Activated CD8-positive, alpha-beta memory T cell treated with anti-CD3 and anti-CD28 coated beads, Interleukin-2, amount 50 U/mL, for 24 hours (primary cell): ENCODE results near the gene REEP6.
"Not testable (repeated sequence)": the region's sequence is repeated elsewhere in the genome, so short reads cannot be mapped to it uniquely, and the experiment has no call there.

Experiments
- DNase-seq: peaks from one replicate; pipeline ENCODE4 v3.0.0-alpha.2; 2020; ENCODE audit errors: extremely low read depth

REEP6 gene

GRCh38 chr19:1489463-1490310, 1.3 kb upstream of the REEP6 start:
- no peak for DNase-seq

- DNase-seq = peak; percentile 95
Measured at GRCh38 chr19:1490311-1491113, 469 bp upstream of the REEP6 start, which contains the start of gene PCSK4. TSS of gene PCSK4 (minus strand) at chr19:1490350. CDS start at chr19:1490346, 4 bp downstream.

GRCh38 chr19:1491849-1492170, 829 bp downstream of the REEP6 start:
- no peak for DNase-seq

GRCh38 chr19:1492474-1493006, 1.6 kb downstream of the REEP6 start:
- DNase-seq = no peak

GRCh38 chr19:1494115-1494815, 3.3 kb downstream of the REEP6 start:
- DNase-seq = no peak

- DNase-seq = no peak
Measured at GRCh38 chr19:1495051-1495798, 4.2 kb downstream of the REEP6 start.

- DNase-seq = no peak
Measured at GRCh38 chr19:1495799-1496713, 5.1 kb downstream of the REEP6 start.

- DNase-seq = no peak
Measured at GRCh38 chr19:1496714-1497577, 6.0 kb downstream of the REEP6 start.

GRCh38 chr19:1497578-1498235, 6.7 kb downstream of the REEP6 start:
- DNase-seq = no peak

- not testable (repeated sequence) for DNase-seq
Measured at GRCh38 chr19:1499231-1499630, 8.2 kb downstream of the REEP6 start.

GRCh38 chr19:1501200-1501595, 10.2 kb downstream of the REEP6 start:
- no peak for DNase-seq

GRCh38 chr19:1502433-1503088, 11.6 kb downstream of the REEP6 start:
- DNase-seq = no peak

- no peak for DNase-seq
Measured at GRCh38 chr19:1503089-1503924, 12.3 kb downstream of the REEP6 start.

GRCh38 chr19:1503925-1504773, 13.2 kb downstream of the REEP6 start:
- no peak for DNase-seq

GRCh38 chr19:1505012-1505411, 14.0 kb downstream of the REEP6 start:
- DNase-seq = no peak
